Stimulated activated CD8-positive, alpha-beta memory T cell treated with anti-CD3 and anti-CD28 coated beads, Interleukin-12 subunit alpha, Interleukin-12 subunit beta, amount 100 ng/mL, for 4 hours (primary cell): ENCODE data around the gene CARNS1.

Experiments
- DNase-seq: peaks from one replicate; pipeline ENCODE4 v3.0.0-alpha.2; 2020; ENCODE audit warnings: low read depth

Gene CARNS1

DNA sequence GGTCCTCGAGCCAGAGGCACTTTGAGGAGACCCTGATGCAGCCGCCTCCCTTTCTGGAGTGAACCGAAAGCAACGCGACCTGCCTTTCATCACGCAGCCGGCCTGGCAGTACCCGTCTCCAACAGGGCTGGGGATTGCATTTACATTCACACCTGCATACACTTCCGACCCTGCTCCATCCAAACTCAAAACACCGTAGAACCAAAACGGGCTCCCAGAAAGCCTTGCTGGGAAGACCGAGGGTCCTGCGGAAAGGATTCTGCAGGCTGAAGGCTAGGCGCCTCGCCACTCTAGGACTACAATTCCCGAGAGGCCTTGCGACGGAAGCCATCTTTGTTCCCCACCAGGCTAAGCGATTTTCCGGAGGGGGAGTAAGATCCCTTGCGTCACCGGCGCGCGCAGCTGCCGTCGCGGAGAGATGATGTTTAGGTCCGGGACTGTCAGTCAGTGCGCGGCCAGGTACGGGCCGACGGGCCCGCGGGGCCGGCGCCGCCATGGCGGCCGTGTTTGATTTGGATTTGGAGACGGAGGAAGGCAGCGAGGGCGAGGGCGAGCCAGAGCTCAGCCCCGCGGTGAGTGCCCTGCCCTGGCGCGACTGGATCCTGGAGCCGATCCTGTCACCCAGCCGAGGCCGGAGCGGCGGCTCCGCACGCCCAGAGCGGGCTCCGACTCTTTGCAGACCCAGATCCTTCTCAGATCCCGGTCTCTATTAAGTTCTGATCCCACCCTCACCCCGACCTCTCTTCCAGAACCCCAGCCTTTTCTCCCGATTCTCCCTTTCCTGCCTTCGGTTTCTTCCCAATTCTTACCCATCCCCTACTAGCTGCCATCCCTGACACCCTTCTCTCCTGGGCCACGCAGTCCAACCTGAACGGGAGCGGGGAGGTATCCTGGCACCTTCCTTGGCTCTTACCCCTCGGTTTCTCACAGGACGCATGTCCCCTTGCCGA, 12.8 kb downstream of the CARNS1 start, which contains the start of gene RPS6KB2:
Gene RPS6KB2 (plus strand): TSS at position 443 of the 950 bp plus-strand sequence. CDS start 52 bp downstream, at position 495.
- peak; percentile 99 for DNase-seq

DNA sequence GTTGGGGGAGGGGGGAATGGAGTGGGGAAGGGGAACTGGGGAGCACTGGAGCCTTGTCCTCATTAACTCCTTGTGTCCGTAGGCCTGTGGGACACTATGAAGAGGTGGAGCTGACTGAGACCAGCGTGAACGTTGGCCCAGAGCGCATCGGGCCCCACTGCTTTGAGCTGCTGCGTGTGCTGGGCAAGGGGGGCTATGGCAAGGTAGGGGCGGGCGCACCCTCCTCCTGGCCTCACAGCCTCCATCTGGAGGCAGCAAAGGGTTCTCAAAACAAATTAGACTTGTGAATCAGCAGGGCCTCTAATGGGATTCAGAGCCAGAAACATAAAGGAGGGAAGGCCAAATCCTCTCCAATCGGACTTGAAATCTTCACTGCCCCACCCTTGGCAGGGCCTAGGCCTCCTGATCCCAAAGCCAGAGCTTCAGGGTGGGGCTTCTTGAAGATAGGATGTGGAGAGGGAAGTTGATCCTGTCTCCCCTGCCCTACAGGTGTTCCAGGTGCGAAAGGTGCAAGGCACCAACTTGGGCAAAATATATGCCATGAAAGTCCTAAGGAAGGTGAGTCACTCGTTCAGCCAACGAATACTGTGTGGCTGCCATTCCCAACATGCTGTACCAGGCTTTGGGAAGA, 13.7 kb downstream of the CARNS1 start:
- no peak for DNase-seq

DNA sequence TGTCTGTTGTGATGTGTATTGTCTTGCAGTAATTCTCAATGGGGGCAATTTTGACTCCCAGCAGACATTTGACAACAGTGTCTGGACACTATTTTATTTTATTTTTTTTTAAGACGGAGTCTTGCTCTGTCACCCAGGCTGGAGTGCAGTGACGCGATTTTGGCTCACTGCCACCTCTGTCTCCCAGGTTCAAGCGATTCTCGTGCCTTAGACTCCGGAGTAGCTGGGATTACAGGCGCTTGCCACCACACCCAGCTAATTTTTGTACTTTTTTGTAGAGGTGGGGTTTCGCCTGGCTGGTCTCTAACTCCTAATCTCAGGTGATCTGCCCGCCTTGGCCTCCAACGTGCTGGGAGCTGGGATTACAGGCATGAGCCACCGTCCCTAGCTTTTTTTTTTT, 14.2 kb downstream of the CARNS1 start:
- DNase-seq: no peak

DNA sequence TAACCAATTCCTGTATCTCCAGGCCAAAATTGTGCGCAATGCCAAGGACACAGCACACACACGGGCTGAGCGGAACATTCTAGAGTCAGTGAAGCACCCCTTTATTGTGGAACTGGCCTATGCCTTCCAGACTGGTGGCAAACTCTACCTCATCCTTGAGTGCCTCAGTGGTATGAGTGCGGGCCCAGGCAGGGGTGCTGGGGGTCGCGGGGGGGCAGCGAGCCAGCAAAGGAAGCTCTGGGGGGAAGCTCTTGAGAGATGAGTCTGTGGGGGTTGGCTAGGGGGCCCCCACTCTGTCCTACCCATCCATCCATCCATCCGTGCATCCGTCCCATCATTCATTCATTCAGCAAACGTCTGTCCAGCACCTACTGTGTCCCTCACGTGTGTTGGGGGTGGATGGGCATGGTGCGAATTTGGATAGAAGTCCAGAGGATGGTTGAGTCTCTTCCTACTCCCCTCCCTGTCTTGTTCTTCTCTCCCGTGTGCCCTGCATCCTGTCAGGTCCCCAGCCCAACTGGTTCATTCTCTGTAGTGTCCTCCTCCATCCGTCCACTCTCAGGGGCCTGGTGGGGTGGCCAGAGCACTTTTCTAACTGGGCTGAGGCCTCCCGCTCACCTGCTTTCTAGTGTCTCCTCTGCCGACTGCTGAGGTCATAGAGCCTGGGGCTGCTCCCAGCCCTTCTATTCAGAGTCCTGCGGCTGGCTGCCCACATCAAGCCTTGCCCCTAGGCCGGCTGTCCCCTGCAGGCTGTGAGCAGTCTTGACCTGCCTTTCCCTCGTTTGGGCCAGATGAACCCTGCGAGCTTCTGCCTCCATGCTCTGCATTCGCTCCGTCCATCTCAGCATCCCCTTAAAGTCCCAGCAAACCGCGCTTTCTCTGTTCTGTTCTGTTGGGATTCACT, 16.1 kb downstream of the CARNS1 start:
- DNase-seq: no peak

DNA sequence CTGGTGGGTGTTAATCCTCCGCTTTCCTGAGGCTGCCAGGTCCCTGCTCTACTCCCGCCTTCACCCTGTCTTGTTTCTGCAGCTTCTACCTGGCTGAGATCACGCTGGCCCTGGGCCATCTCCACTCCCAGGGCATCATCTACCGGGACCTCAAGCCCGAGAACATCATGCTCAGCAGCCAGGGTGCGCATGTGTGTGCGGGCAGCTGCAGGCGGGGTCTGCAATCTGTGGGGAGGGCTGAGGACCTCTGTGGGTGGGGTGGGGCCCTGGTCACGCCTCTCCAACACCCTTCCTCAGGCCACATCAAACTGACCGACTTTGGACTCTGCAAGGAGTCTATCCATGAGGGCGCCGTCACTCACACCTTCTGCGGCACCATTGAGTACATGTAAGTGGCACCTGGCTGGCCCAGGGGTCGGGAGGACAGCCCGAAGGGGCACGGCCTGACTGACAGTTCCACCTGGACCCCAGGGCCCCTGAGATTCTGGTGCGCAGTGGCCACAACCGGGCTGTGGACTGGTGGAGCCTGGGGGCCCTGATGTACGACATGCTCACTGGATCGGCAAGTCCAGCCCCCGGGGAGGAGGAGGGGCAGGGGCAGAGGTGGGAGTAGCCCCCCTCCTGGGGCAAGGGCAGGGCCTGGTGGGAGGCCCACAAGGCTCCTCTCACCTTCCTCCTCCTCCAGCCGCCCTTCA, 17.3 kb downstream of the CARNS1 start:
- no peak for DNase-seq

DNA sequence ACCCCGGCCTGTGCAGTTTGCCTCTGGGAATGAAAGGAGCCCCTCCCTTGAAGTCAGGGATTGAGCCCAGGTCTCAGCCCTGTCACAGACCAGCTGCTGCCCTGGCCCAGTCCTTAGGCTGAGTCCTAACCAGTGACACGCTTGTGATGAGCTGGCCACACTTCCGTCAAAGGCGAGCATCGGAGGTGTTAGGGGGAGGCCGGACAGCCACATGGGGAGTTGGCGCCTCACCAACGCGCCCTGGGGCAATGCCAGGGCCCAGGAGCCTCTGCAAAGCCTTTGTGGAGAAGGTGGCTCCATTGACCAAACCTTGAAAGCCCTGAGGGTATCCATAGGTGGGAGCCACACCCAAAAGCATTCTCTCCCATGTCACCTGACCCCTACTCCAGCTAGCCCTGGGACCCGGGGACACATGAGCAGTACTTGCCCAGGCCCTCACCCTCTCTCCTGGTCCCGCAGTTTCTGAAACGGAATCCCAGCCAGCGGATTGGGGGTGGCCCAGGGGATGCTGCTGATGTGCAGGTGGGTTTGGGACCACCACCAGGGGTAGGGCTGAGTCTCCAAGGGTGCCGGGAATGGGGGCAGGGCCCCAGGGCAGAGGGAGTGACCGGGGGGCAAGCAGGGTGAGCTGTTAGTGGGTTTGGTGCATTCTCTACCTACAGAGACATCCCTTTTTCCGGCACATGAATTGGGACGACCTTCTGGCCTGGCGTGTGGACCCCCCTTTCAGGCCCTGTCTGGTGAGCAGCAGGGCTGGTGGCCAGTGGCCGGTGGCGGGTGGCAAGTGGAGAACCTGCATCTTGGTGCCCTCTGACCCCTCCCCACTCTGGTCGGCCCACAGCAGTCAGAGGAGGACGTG, 18.3 kb downstream of the CARNS1 start:
- DNase-seq: no peak

DNA sequence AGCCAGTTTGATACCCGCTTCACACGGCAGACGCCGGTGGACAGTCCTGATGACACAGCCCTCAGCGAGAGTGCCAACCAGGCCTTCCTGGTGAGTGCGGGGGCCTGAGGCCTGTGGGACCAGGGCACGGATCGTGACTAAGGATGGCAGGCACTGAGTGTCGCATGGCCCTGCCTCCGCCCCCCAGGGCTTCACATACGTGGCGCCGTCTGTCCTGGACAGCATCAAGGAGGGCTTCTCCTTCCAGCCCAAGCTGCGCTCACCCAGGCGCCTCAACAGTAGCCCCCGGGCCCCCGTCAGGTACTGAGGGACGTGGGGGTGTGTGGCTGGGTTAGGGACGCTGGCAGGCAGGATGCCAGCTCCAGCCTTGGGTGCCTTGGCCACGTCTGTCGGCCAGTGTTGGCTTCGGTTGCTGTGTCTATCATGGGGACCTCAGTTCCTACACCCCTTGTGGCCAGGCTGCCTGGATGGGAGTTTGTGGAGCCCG, 19.0 kb downstream of the CARNS1 start:
- no peak for DNase-seq

DNA sequence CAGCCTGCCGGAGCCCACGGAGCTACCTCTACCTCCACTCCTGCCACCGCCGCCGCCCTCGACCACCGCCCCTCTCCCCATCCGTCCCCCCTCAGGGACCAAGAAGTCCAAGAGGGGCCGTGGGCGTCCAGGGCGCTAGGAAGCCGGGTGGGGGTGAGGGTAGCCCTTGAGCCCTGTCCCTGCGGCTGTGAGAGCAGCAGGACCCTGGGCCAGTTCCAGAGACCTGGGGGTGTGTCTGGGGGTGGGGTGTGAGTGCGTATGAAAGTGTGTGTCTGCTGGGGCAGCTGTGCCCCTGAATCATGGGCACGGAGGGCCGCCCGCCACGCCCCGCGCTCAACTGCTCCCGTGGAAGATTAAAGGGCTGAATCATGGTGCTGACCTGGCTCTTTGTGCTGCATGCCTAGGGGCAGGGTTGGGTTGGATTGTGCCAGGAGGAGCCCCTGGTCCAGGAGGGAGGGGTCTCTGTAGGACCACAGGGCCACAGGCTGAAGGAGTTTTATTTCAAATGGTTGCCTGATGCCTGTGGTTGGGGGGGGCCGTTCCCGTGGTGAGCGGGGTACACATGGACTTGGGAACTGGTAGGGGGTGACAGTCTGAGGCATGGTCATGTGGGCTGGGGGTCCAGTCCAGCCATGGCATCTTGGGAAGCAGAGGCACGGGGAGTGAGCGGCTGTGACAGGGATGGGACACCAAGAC, 19.7 kb downstream of the CARNS1 start:
- DNase-seq: no peak

DNA sequence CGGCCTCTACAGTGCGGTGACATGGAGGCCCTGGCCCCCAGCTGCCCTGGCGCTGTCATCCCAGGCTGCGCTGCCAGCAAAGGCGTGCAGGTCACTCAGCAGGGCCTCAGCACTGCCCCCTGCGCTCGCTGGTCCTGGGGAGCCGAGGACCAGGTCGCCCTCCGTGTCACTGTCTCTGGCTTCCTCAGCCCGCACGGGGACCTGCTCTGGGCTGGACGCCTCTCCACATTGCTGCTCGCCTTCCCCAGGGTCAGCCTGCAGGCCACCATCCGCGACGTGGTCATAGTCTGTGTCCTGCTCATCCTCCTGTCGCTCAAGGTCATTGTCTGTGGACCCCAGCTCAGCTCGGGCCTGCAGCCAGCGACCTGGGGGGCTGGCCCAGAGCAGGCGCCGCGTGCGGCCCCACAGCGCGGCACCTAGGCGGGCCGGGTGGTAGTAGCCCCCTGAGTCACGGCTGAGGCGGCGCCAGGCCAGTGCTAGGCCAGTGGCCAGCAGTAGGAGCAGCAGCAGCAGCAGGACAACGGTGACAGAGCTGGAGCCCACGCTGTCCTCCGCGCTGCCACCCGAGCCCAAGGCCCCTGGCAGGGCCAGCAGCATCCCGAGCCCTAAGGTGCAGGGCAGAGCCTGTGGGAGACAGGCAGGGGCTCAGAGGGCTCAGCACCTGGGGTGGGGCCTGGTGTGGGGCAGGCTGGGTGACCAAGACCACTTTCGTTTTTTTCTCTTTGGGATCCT, 20.4 kb downstream of the CARNS1 start:
- no peak for DNase-seq

DNA sequence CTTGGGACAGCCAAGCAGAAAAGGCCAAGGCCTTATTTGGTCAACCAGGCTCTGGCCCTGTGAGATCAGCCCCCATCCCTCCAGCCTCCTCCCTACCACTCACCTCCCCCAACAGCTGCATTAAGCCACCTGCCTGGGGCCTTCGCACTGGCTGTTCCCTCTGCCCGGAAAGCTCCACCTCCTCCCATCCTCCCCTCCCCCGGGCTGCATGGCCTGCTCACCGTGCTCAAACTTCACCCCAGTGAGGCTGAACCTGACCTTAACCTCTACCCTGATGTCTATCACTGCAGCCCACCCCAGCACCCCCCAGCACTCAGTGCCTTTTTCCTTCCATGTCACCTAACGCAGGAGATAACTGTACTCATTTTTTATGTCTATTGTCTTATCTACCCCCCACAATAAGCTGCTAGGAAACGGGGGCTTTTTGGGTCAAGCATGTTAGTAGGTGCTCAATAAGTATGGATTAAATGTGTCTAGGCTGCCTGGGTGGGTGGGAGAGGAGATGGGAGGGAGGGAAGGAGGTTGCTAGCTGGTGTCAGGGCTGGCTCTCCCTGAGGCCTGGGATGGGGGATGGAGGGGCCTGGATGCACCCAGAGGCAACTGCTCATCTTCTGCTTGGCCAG, 21.1 kb downstream of the CARNS1 start:
- no peak for DNase-seq

DNA sequence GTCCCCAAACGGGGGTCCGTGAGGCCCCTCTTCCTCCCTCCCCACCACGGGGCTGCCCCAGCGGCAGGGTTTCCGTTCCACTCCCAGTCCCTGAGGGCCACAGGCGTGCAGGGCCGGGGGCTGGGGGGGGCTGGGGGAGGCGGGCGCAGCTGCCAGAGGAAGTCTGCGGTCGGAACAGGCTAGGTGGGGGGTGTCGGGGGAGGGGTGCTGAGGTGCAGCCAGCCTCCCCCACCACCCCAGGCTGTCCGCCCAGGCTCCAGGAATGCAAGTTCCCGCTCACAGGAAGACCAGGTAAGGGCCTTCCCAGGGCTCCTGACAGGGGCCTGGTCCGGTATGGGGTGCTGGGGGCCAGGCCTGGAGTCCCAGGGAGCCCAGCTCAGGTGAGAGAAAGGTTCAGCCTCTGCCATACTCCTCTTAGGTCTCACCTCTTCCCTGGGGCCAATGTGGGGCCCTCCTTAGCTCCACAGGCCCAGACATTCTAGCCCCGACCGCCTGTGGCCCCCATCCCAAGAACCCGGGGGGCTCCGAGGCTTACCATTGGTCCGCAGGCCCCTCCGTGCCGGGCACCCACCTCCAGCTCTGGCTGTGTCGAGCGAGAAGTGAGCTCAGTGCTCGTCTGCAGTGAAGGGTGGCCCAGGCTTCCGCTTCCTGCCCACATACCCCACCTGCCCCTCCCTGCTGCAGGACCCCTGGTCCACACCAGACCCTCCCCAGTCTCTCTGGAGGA, 21.8 kb downstream of the CARNS1 start, which contains the start of gene PTPRCAP:
Gene PTPRCAP (minus strand): TSS at position 601 of the 727 bp plus-strand sequence. CDS start 63 bp downstream, at position 538.
- DNase-seq: peak; percentile 61

DNA sequence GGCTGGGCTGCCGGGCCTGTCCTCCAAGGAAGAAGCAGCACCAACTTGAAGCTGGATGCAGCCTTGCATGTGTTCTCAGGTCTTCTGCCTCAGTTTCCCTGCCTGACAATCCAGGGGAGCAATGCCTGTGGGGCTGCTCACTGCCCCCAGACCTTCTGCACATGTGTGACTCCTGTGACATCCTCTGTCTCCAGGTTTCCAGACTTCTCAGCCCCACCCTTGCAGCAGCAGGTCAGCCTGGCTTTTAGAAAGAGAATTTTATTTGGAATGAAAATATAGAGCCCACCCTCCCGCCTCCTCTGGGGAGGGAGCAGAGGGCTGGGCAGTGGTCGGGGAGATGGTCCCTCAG, 22.3 kb downstream of the CARNS1 start:
- no peak for DNase-seq

DNA sequence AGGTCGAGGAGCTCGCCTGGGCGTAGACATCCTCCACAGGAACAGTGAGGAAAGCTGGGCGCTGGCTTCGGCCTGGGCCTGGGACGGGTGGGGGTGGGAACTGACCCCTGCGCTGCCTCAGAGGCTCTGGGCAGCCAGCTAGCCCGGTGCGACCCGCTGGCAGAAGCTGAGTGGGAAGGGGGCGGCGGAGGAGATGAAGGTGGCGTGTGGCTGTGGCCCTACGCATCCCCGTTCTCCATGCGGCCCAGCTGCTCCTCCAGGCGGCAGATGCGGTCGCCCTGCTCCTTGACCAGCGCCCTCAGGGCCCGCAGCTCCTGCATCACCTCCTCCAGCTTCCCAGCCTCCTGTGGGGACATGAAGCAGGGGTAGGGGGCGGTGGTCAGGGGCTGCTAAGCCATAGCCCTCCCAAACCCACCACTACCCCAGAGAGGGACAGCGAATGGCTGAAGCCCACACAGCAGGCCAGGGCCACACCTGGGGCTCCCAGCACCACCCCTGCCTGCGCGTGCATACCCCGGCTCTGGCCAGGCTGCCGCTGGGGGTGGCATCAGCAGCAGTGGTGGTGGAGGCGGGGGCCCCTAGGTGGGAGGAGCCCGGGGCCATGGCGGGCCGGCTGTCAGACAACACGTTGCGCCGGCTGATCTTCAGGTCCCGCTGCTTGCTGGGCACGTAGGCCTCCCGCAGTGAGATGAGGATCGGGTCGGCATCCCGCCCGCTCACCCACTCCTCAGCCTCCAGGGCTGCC, 22.9 kb downstream of the CARNS1 start:
- peak; percentile 57 for DNase-seq

DNA sequence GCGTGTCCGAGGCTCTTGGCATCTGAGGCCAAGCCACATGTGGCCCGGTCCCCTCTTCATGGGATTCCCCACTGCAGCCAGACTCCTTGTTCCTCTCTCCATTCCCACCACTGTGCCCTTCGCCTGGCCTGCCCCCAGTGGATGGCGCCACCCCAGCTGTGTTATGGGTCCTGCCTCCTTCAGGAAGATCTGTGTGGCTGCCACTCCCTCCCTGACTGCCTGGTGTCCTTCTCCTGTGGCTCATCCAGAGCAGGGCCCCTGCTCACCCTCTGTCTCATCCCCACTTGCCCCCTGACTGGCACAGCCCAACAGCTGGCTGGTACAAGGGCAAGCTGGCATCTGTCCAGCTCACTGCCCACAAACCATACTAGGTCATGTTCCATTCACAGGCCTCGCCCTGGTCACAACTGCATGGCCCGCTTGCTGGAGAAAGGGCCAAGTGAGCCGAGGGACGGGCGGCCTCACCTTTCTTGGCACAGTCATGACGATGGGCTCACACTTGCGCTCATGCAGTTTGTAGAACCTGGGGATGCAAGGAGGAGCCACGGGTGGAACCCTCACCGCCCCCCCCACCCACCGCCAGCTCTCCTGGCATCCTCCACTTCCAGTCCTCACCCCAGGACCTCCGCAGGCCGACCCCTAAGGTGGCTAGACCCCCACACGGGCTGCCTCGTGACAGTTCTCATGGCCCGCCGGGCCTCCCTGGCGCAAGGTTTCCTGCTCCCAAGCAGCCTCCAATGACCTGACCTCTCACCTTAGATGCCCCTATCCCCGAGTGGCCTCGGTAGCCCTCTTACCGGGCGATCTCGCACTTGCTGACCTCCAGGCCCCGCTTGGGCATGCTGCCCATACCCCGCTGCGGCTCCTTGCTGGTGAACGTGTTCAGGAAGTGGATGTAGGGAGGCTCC, 24.1 kb downstream of the CARNS1 start:
- DNase-seq: no peak

DNA sequence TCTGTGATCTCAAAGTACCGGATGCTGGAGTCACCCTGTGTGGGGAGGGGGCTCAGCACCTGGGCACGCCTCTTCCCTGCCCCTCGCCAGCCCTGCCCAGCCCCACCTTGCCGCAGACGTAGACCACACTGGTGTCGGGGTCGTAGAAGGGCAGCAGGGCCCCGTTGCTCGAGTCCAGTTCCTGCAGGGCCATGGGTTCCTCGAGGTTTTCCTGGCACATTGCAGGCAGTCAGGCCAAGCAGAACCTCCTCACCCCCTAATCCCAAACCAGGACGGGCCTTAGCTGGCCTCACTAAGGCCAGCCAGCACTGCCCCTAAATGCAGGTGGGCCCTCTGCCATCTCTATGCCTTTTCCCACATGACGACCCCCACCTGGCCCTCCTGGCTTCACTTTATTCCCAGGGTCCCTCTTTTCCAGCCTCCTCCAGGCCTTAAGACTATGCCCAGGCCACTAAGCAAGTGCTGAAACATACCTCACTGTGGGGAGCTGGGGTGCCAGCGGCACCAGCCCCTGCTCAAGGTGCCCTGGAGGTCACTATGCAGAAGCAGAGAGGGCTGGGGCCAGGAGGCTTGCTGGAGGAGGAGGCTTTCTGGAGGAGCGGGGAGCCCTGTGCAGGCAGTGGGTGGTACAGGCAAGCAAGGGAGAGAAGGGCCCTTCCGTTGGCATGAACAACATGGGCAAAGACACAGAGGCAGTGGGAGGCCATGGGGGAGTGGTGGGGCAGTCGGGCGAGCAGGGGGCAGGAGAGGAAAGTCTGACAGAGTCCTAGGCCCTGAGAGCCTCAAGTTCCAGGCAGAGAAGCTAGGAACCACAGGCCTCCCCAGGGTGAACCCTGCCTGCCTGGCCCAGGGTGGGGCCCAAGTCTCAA, 25.0 kb downstream of the CARNS1 start:
- DNase-seq: no peak
